Measurements from ENCODE around the gene XYLT2.
A peak's percentile ranks its signal among the peaks of the same experiment; 100 is the strongest.
"Not testable (repeated sequence)": the region's sequence is repeated elsewhere in the genome, so short reads cannot be mapped to it uniquely, and the experiment has no call there.

Gene XYLT2

GRCh38 chr17:50393700-50394099 is 47.8 kb downstream of the XYLT2 start:
- DNase-seq (ENCODE audit: low spot score): no peak

- no peak for DNase-seq (ENCODE audit: low spot score)
Observed at GRCh38 chr17:50394711-50395110, 48.8 kb downstream of the XYLT2 start.

- no peak for DNase-seq (ENCODE audit: low spot score)
Observed at GRCh38 chr17:50396261-50397110, 50.6 kb downstream of the XYLT2 start.

- peak; percentile 98 for DNase-seq (ENCODE audit: low spot score)
Observed at GRCh38 chr17:50397111-50397918, 51.4 kb downstream of the XYLT2 start, which contains the start of gene LRRC59. TSS of gene LRRC59 (minus strand) at chr17:50397523. CDS start at chr17:50397317, 206 bp downstream.

- no peak for DNase-seq (ENCODE audit: low spot score)
Observed at GRCh38 chr17:50397919-50398285, 52.0 kb downstream of the XYLT2 start.

- DNase-seq (ENCODE audit: low spot score): not testable (repeated sequence)
Observed at GRCh38 chr17:50398672-50399071, 52.7 kb downstream of the XYLT2 start.

- DNase-seq (ENCODE audit: low spot score): not testable (repeated sequence)
Observed at GRCh38 chr17:50399591-50399990, 53.7 kb downstream of the XYLT2 start.

- not testable (repeated sequence) for DNase-seq (ENCODE audit: low spot score)
Observed at GRCh38 chr17:50405351-50405750, 59.4 kb downstream of the XYLT2 start.

- no peak for DNase-seq (ENCODE audit: low spot score)
Observed at GRCh38 chr17:50406578-50406977, 60.7 kb downstream of the XYLT2 start.

- DNase-seq (ENCODE audit: low spot score): no peak
Observed at GRCh38 chr17:50407921-50408320, 62.0 kb downstream of the XYLT2 start.
